SU-DHL-6 (cell line): ENCODE data around the gene SYNC.

Experiments
- EZH2phosphoT487 ChIP-seq: fragments of 200-600 bp; sonication (generic), shearing (Covaris generic); conservative IDR thresholded peaks from 2 replicates; pipeline ENCODE4 v1.6.1; 2018; ENCODE audit warnings: mild to moderate bottlenecking, antibody characterized with exemption, low read length, moderate library complexity, mixed read lengths
- TF ChIP-seq, protein P1 (sequence below): fragments of 200-600 bp; sonication (generic); IDR thresholded peaks from one replicate; pipeline ENCODE4 v1.5.1; 2017; ENCODE audit warnings: antibody characterized with exemption, mild to moderate bottlenecking, low read length, moderate library complexity; ENCODE audit not compliant: insufficient read depth, poor library complexity, severe bottlenecking

GRCh38 chr1:32748348-32748747 is 45.8 kb upstream of the SYNC start:
- TF ChIP-seq, protein P1, sequence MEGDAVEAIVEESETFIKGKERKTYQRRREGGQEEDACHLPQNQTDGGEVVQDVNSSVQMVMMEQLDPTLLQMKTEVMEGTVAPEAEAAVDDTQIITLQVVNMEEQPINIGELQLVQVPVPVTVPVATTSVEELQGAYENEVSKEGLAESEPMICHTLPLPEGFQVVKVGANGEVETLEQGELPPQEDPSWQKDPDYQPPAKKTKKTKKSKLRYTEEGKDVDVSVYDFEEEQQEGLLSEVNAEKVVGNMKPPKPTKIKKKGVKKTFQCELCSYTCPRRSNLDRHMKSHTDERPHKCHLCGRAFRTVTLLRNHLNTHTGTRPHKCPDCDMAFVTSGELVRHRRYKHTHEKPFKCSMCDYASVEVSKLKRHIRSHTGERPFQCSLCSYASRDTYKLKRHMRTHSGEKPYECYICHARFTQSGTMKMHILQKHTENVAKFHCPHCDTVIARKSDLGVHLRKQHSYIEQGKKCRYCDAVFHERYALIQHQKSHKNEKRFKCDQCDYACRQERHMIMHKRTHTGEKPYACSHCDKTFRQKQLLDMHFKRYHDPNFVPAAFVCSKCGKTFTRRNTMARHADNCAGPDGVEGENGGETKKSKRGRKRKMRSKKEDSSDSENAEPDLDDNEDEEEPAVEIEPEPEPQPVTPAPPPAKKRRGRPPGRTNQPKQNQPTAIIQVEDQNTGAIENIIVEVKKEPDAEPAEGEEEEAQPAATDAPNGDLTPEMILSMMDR: no peak
- TF ChIP-seq EZH2phosphoT487: no peak
